Subcutaneous adipose tissue (tissue), 4 donors: ENCODE results near the gene HABP2. TPM values are rescaled to one million over a fixed set of nuclear protein-coding genes. Genes with fewer than 3 reads are reported as not detected.

Experiments
- CTCF ChIP-seq: fragments of 450-650 bp; IDR thresholded peaks from one replicate; pipeline ENCODE4 v1.5.1; 2016; ENCODE audit warnings: low read depth, mild to moderate bottlenecking, control low read depth, antibody characterized with exemption, moderate library complexity
- total RNA-seq, 4 donors: library from RNA; depleted of rRNA; stranded (reverse); fragments of >200 nt; gene quantifications; one replicate each; pipeline ENCODE4 v1.1.0, GENCODE V29; 2016

Gene HABP2
- total RNA-seq, 4 donors from 2014 or later = not detected

- no peak for TF ChIP-seq CTCF
Observed at GRCh38 chr10:113525713-113526112, 27.1 kb upstream of the HABP2 start.

GRCh38 chr10:113527211-113527906 lies 25.5 kb upstream of the HABP2 start:
- no peak for TF ChIP-seq CTCF

- TF ChIP-seq CTCF = no peak
Observed at GRCh38 chr10:113528876-113529275, 24.0 kb upstream of the HABP2 start.

GRCh38 chr10:113529575-113529974 lies 23.3 kb upstream of the HABP2 start:
- no peak for TF ChIP-seq CTCF

GRCh38 chr10:113530476-113530875 lies 22.4 kb upstream of the HABP2 start:
- no peak for TF ChIP-seq CTCF

GRCh38 chr10:113532724-113533123 lies 20.1 kb upstream of the HABP2 start:
- TF ChIP-seq CTCF = no peak

GRCh38 chr10:113533801-113534200 lies 19.1 kb upstream of the HABP2 start:
- TF ChIP-seq CTCF = no peak
